PC-3 (cell line): ENCODE results near the gene CEP112. TPM values are rescaled to one million over a fixed set of nuclear protein-coding genes. Genes with fewer than 3 reads are reported as not detected.

Source experiments
- ATAC-seq: fragments of 200-7000 bp; cut with Tn5 transposase; 2 replicates; pipeline ENCODE4 v1.9.1; 2020; ENCODE audit warnings: mild to moderate bottlenecking, moderate library complexity
- BruUV-seq: library from RNA; stranded (reverse); fragments of 400-500 nt; replicated peaks from 2 replicates; lab custom pipeline; 2021; lab: Mats Ljungman, UMichigan
- CTCF ChIA-PET: fragments of 300-600 bp; sonication (Branson Sonifier 250); formaldehyde crosslinking; loops from one replicate; lab custom pipeline; 2022; ENCODE audit warnings: antibody characterized with exemption; lab: Charles Lee
- POLR2A ChIA-PET: fragments of 300-600 bp; sonication (Branson Sonifier 250); formaldehyde crosslinking; loops from one replicate; lab custom pipeline; 2022; ENCODE audit warnings: antibody characterized with exemption; ENCODE audit not compliant: unreplicated experiment; lab: Charles Lee
- DNase-seq: peaks from one replicate; pipeline ENCODE4 v3.0.0-alpha.2; 2015
- H2AFZ ChIP-seq: fragments of 300-600 bp; sonication (generic); 2 replicates; pipeline ENCODE4 v1.6.0; 2016; ENCODE audit warnings: antibody characterized with exemption, low read length
- H3F3A ChIP-seq: fragments of 300-600 bp; sonication (generic); one replicate; pipeline ENCODE4 v1.6.0; 2017; ENCODE audit warnings: antibody characterized with exemption, low read length, control low read depth, mild to moderate bottlenecking; ENCODE audit not compliant: unreplicated experiment
- H3K27ac ChIP-seq: fragments of 300-600 bp; sonication (generic); 2 replicates; pipeline ENCODE4 v1.5.1; 2016; ENCODE audit warnings: mild to moderate bottlenecking, low read length
- H3K27me3 ChIP-seq: fragments of 300-600 bp; sonication (generic); 2 replicates; pipeline ENCODE4 v1.6.1; 2016; ENCODE audit warnings: low read length, mixed read lengths
- H3K36me3 ChIP-seq: fragments of 300-600 bp; sonication (generic); 2 replicates; pipeline ENCODE4 v1.6.1; 2016; ENCODE audit warnings: low read depth, mixed run types, low read length, mixed read lengths
- H3K4me1 ChIP-seq: fragments of 300-600 bp; sonication (generic); 2 replicates; pipeline ENCODE4 v1.5.1; 2016; ENCODE audit warnings: low read length; ENCODE audit not compliant: insufficient read depth
- H3K4me2 ChIP-seq: fragments of 300-600 bp; sonication (generic); 2 replicates; pipeline ENCODE4 v1.6.0; 2016; ENCODE audit warnings: low read length
- H3K4me3 ChIP-seq: fragments of 300-600 bp; sonication (generic); 2 replicates; pipeline ENCODE4 v1.5.1; 2016; ENCODE audit warnings: mild to moderate bottlenecking, low read length, mixed read lengths
- H3K79me2 ChIP-seq: fragments of 300-600 bp; sonication (generic); 2 replicates; pipeline ENCODE4 v1.6.1; 2017; ENCODE audit warnings: low read length, mixed read lengths
- H3K9ac ChIP-seq: fragments of 300-600 bp; sonication (generic); 2 replicates; pipeline ENCODE4 v1.6.0; 2016; ENCODE audit warnings: mild to moderate bottlenecking, low read length
- H3K9me2 ChIP-seq: fragments of 300-600 bp; sonication (generic); replicated peaks from 2 replicates; pipeline ENCODE4 v1.6.1; 2016; ENCODE audit warnings: mixed run types, low read length, mixed read lengths
- H3K9me3 ChIP-seq: fragments of 300-600 bp; sonication (generic); 2 replicates; pipeline ENCODE4 v1.6.1; 2016; ENCODE audit warnings: low read length, mixed read lengths
- H4K20me1 ChIP-seq: fragments of 300-600 bp; sonication (generic); 2 replicates; pipeline ENCODE4 v1.6.1; 2016; ENCODE audit warnings: low read length, mixed read lengths
- EZH2 ChIP-seq: fragments of 300-600 bp; sonication (generic); IDR thresholded peaks from one replicate; pipeline ENCODE4 v1.6.1; 2017; ENCODE audit warnings: antibody characterized with exemption, mild to moderate bottlenecking, low read length; ENCODE audit not compliant: unreplicated experiment
- EZH2phosphoT487 ChIP-seq: fragments of 300-600 bp; sonication (generic); IDR thresholded peaks from 2 replicates; pipeline ENCODE4 v1.6.1; 2018; ENCODE audit warnings: mild to moderate bottlenecking, antibody characterized with exemption, low read length, borderline replicate concordance
- intact Hi-C: fragments of 100-400 bp; cut with micrococcal nuclease; formaldehyde crosslinking; loops from 2 replicates; pipeline ENCODE4 v1.9.0; 2023
- total RNA-seq: library from RNA; depleted of rRNA; stranded (reverse); fragments of >200 nt; gene quantifications from 2 replicates; pipeline ENCODE4 v1.2.3, GENCODE V29; 2014
- TF ChIP-seq, protein P1 (sequence below): fragments of 300-600 bp; sonication (generic); conservative IDR thresholded peaks from 2 replicates; pipeline ENCODE4 v1.5.1; 2017; ENCODE audit warnings: antibody characterized with exemption, low read depth, mild to moderate bottlenecking, low read length

The CEP112 gene
- total RNA-seq, 1 experiment from 2014 or later: 6.5 TPM

DNA sequence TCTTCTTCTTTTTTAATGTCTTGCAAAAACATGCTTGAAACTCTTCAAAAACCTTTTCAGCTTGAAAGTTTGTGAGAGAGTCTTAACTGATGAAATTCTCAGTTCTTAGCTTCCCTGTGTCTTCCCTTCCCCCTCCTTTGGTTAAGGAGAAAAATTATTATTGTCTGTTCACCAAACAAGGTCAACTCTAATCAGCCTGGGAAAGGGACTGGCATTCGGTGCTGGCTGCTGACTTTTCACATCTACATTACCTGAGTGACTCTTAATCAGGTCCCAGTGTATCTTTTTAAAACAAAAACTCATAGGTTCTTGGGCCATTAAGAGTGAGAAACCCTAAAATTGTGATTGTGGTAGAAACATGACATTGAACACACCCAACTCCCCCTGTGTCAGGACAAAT is 591.4 kb downstream of the CEP112 start:
- no peak for ATAC-seq
- Histone ChIP-seq H3K27me3 (no peaks in the 10 kb centered on the region), H3K79me2 (no peaks in the 10 kb centered on the region), H3F3A (no peaks in the 10 kb centered on the region), H3K9ac (no peak overlapping the region), H3K9me2 (no peaks in the 10 kb centered on the region; the same call in 1 of the 2 replicates), H3K27ac (no peak overlapping the region), H3K36me3 (no peaks in the 10 kb centered on the region), H3K4me3 (no peak overlapping the region), H3K4me2 (no peak overlapping the region), H3K4me1 (peaks cover 11% of the 10 kb centered on the region), H2AFZ (no peak overlapping the region), H4K20me1 (no peaks in the 10 kb centered on the region), H3K9me3 (no peaks in the 10 kb centered on the region)
- no peak for DNase-seq
- BruUV-seq: no TSS peak
- intact Hi-C loops: no loop called here
- ChIA-PET POLR2A (no interaction called here), CTCF (no interaction called here)
- TF ChIP-seq, protein P1, sequence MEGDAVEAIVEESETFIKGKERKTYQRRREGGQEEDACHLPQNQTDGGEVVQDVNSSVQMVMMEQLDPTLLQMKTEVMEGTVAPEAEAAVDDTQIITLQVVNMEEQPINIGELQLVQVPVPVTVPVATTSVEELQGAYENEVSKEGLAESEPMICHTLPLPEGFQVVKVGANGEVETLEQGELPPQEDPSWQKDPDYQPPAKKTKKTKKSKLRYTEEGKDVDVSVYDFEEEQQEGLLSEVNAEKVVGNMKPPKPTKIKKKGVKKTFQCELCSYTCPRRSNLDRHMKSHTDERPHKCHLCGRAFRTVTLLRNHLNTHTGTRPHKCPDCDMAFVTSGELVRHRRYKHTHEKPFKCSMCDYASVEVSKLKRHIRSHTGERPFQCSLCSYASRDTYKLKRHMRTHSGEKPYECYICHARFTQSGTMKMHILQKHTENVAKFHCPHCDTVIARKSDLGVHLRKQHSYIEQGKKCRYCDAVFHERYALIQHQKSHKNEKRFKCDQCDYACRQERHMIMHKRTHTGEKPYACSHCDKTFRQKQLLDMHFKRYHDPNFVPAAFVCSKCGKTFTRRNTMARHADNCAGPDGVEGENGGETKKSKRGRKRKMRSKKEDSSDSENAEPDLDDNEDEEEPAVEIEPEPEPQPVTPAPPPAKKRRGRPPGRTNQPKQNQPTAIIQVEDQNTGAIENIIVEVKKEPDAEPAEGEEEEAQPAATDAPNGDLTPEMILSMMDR: no peak
- TF ChIP-seq EZH2 (no peak), EZH2phosphoT487 (no peak)

DNA sequence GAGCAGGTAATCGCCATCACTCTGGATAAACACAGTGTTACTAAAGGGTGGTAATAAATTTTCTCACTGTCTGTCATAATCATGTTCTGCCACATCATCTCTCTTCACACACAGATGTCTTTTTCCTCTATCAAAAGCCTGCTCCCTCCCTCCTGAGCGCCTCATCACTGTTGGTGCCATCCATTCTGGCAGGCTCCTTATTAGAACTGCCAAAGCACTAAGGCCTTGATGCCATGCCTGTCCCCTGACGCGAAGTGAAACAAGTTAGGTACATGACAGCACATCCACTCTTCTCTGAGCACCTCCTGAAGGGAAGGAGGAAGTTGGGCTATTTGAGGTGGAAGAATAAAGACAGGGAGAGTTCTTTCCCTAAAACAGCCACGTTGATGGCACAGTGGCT is 592.3 kb downstream of the CEP112 start:
- Histone ChIP-seq H2AFZ (no peak overlapping the region), H3K79me2 (no peaks in the 10 kb centered on the region), H4K20me1 (no peaks in the 10 kb centered on the region), H3K36me3 (no peaks in the 10 kb centered on the region), H3K4me1 (peaks cover 11% of the 10 kb centered on the region), H3K27ac (no peak overlapping the region), H3K27me3 (no peaks in the 10 kb centered on the region), H3K9ac (no peak overlapping the region), H3K9me2 (no peaks in the 10 kb centered on the region; the same call in 1 of the 2 replicates), H3K4me3 (no peak overlapping the region), H3K9me3 (no peaks in the 10 kb centered on the region), H3K4me2 (no peak overlapping the region), H3F3A (no peaks in the 10 kb centered on the region)
- no TSS peak for BruUV-seq
- no peak for ATAC-seq
- ChIA-PET POLR2A (no interaction called here), CTCF (no interaction called here)
- TF ChIP-seq EZH2phosphoT487 (no peak), EZH2 (no peak)
- TF ChIP-seq, protein P1: no peak
- intact Hi-C loops: no loop called here
- DNase-seq: no peak

DNA sequence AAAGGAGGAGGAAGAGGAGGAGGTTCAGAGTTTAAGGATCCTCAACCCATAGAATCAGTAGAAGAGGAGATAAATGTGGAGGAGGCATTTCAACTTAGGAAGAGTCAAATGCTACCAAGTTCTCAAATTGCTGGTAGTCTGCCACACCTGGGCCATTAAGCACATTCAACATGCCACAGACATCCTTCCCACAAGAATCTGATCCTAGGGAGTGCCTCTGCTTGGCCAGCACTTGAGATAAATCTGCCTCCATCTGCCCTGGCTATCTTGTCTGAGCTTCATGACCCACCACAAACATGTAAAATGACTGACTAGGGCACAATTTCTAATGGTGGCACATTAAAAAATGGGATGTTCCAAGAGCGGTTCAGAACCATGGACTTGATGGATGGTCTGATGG is 593.2 kb downstream of the CEP112 start:
- TF ChIP-seq EZH2 (no peak), EZH2phosphoT487 (no peak)
- TF ChIP-seq, protein P1: no peak
- Histone ChIP-seq H3K4me3 (no peak overlapping the region), H3K27ac (no peak overlapping the region), H3K9ac (no peak overlapping the region), H4K20me1 (no peaks in the 10 kb centered on the region), H2AFZ (no peak overlapping the region), H3K36me3 (no peaks in the 10 kb centered on the region), H3K79me2 (no peaks in the 10 kb centered on the region), H3K9me2 (no peaks in the 10 kb centered on the region; the same call in 1 of the 2 replicates), H3K4me2 (no peak overlapping the region), H3F3A (no peaks in the 10 kb centered on the region), H3K9me3 (no peaks in the 10 kb centered on the region), H3K27me3 (no peaks in the 10 kb centered on the region), H3K4me1 (peaks cover 3% of the 10 kb centered on the region)
- BruUV-seq: no TSS peak
- POLR2A ChIA-PET: interaction anchor here (0.6 kb wide), 1 partner anchor 29 kb away, joined by 3 read pairs; no protein-coding TSS in a partner anchor
- DNase-seq (no peak), ATAC-seq (no peak)
- CTCF ChIA-PET: no interaction called here
- intact Hi-C loops: no loop called here
